ENCODE measurements around the gene SAMD4B. TPM values are rescaled to one million over a fixed set of nuclear protein-coding genes. Genes with fewer than 3 reads are reported as not detected.
A peak's percentile ranks its signal among the peaks of the same experiment; 100 is the strongest.

SAMD4B gene
- total and polyA plus RNA-seq, 4 donors: 77.6 to 103 (median 86.8) TPM

- DNase-seq (peak in 2 of 3 donors; percentile 35 to 39), ATAC-seq (ENCODE audit: insufficient read depth, low FRiP score) (no peak)
- no peak within 1 kb of the TSS for H3K27ac ChIP-seq (ENCODE audit: low read depth in 1 of 2, low read length in 1 of 2)
- no peaks in the 10 kb centered on the region for H3K4me1 ChIP-seq (ENCODE audit: control insufficient read depth in 5 of 5, insufficient read depth in 5 of 5, low read length in 5 of 5)
- TF ChIP-seq CTCF (IDR thresholded peaks at IDR 0.05; ENCODE audit: control extremely low read depth, extremely low read depth): no peak
- H3K27me3 ChIP-seq (ENCODE audit: control insufficient read depth in 3 of 3, insufficient read depth in 3 of 3, low read length in 2 of 3): peaks cover 0 to 3% (median 0%) of the 10 kb centered on the region in 3 donors
- WGBS, 2 donors: 80 to 91% methylated on average over 11 of the region's 11 CpGs
- no peak within 1 kb of the TSS for H3K9ac ChIP-seq (ENCODE audit: insufficient read depth in 1 of 2, low read length in 2 of 2)
- no peak within 1 kb of the TSS for H3K4me3 ChIP-seq
- H3K36me3 ChIP-seq (ENCODE audit: control insufficient read depth in 4 of 4, insufficient read depth in 4 of 4, low read length in 4 of 4): no peaks in the 10 kb centered on the region
- H3K9me3 ChIP-seq (ENCODE audit: control insufficient read depth in 4 of 4, insufficient read depth in 3 of 4, low read length in 3 of 4): peaks cover 0 to 1% (median 0%) of the 10 kb centered on the region in 4 donors
Observed at GRCh38 chr19:39296055-39296645, 46.1 kb upstream of the SAMD4B start, which contains the start of gene IFNL1. IFNL1 (plus strand) TSS chr19:39296407; CDS start chr19:39296422, 15 bp downstream.

GRCh38 chr19:39296906-39297305, 45.3 kb upstream of the SAMD4B start:
- no peak for DNase-seq
- WGBS, 2 donors: 87 to 88% methylated on average over 4 of the region's 4 CpGs
- Histone ChIP-seq H3K9me3 (ENCODE audit: control insufficient read depth in 4 of 4, insufficient read depth in 3 of 4, low read length in 3 of 4) (peaks cover 0 to 1% (median 0%) of the 10 kb centered on the region in 4 donors), H3K36me3 (ENCODE audit: control insufficient read depth in 4 of 4, insufficient read depth in 4 of 4, low read length in 4 of 4) (no peaks in the 10 kb centered on the region), H3K4me3 (no peak overlapping the region), H3K9ac (ENCODE audit: insufficient read depth in 1 of 2, low read length in 2 of 2) (no peak overlapping the region), H3K27me3 (ENCODE audit: control insufficient read depth in 3 of 3, insufficient read depth in 3 of 3, low read length in 2 of 3) (peaks cover 0 to 3% (median 0%) of the 10 kb centered on the region in 3 donors), H3K27ac (ENCODE audit: low read depth in 1 of 2, low read length in 1 of 2) (no peak overlapping the region), H3K4me1 (ENCODE audit: control insufficient read depth in 5 of 5, insufficient read depth in 5 of 5, low read length in 5 of 5) (no peaks in the 10 kb centered on the region)
- no peak for TF ChIP-seq CTCF (IDR thresholded peaks at IDR 0.05; ENCODE audit: control extremely low read depth, extremely low read depth)
- no peak for ATAC-seq (ENCODE audit: insufficient read depth, low FRiP score)

GRCh38 chr19:39297931-39298634, 44.1 kb upstream of the SAMD4B start:
- Histone ChIP-seq H3K4me3 (no peak overlapping the region), H3K27ac (ENCODE audit: low read depth in 1 of 2, low read length in 1 of 2) (no peak overlapping the region), H3K36me3 (ENCODE audit: control insufficient read depth in 4 of 4, insufficient read depth in 4 of 4, low read length in 4 of 4) (no peaks in the 10 kb centered on the region), H3K4me1 (ENCODE audit: control insufficient read depth in 5 of 5, insufficient read depth in 5 of 5, low read length in 5 of 5) (no peaks in the 10 kb centered on the region), H3K9me3 (ENCODE audit: control insufficient read depth in 4 of 4, insufficient read depth in 3 of 4, low read length in 3 of 4) (peaks cover 0 to 1% (median 0%) of the 10 kb centered on the region in 4 donors), H3K27me3 (ENCODE audit: control insufficient read depth in 3 of 3, insufficient read depth in 3 of 3, low read length in 2 of 3) (no peaks in the 10 kb centered on the region), H3K9ac (ENCODE audit: insufficient read depth in 1 of 2, low read length in 2 of 2) (no peak overlapping the region)
- no peak for TF ChIP-seq CTCF (IDR thresholded peaks at IDR 0.05; ENCODE audit: control extremely low read depth, extremely low read depth)
- ATAC-seq (ENCODE audit: insufficient read depth, low FRiP score): peak; percentile 41
- 51 to 63% methylated on average over 17 of the region's 17 CpGs for WGBS, 2 donors
- DNase-seq: no peak
